ENCODE measurements around the gene ZNF717.

DNA sequence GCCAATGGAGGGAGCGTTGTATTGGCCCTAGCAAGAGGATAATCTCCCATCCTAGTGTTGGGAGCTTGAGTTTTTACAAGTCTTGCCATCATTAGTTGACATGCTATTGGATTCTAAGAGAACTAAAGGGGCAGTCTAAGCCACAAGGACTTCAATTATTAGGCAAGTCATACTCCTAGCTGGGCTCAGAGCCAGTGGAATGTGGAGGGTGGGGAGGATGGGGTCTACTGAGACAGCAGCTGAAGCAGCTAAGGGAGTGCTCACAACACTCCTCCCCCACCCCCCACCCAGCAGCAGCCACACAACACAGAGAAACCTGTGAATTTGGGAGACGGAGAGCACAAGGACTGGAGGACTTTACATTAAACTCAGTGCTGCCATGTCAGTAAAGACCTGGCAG, 93.3 kb downstream of the ZNF717 start:
- no peak for TF ChIP-seq BACH2 (CRISPR knock-in tag; IDR thresholded peaks at IDR 0.05; ENCODE audit: borderline replicate concordance)
- TF ChIP-seq OSR1 (CRISPR knock-in tag; IDR thresholded peaks at IDR 0.05) = no peak
- TF ChIP-seq, protein P1, sequence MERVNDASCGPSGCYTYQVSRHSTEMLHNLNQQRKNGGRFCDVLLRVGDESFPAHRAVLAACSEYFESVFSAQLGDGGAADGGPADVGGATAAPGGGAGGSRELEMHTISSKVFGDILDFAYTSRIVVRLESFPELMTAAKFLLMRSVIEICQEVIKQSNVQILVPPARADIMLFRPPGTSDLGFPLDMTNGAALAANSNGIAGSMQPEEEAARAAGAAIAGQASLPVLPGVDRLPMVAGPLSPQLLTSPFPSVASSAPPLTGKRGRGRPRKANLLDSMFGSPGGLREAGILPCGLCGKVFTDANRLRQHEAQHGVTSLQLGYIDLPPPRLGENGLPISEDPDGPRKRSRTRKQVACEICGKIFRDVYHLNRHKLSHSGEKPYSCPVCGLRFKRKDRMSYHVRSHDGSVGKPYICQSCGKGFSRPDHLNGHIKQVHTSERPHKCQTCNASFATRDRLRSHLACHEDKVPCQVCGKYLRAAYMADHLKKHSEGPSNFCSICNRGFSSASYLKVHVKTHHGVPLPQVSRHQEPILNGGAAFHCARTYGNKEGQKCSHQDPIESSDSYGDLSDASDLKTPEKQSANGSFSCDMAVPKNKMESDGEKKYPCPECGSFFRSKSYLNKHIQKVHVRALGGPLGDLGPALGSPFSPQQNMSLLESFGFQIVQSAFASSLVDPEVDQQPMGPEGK (CRISPR knock-in tag; IDR thresholded peaks at IDR 0.05; ENCODE audit: borderline replicate concordance) = no peak
